C4-2B (cell line): Measurements from ENCODE around the gene NECAP2.
"Not testable (repeated sequence)": the region's sequence is repeated elsewhere in the genome, so short reads cannot be mapped to it uniquely, and the experiment has no call there.

Experiments used
- H3K27ac ChIP-seq: fragments of 450-650 bp; 2 replicates; pipeline ENCODE4 v1.5.1; 2017
- ZFX ChIP-seq: fragments of 450-650 bp; IDR thresholded peaks from 2 replicates; pipeline ENCODE4 v1.6.1; 2017
- TF ChIP-seq, protein P1 (sequence below): fragments of 450-650 bp; conservative IDR thresholded peaks from 2 replicates; pipeline ENCODE4 v1.5.1; 2017; ENCODE audit warnings: mild to moderate bottlenecking

NECAP2 gene

DNA sequence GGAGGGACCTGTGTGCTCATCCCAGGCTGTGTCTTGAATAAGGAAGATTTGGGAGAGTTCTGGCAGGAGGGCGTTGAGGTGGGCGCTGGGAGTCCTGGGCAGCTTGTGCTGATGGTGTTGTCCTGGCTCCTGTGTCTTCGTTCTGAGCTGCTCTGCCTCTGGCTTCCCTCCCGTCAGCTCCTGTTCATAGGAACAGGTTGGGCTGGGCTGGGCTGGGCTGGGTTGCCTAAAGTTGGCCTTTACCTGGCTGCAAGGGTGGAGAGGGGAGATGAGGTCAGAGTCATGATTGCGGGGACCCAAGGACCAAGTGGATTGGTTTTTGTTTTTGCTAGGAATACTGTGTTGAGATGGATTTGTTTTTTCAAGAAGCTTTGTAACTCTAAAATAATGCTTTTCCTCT, 9.1 kb downstream of the NECAP2 start:
- no peak overlapping the region for H3K27ac ChIP-seq

DNA sequence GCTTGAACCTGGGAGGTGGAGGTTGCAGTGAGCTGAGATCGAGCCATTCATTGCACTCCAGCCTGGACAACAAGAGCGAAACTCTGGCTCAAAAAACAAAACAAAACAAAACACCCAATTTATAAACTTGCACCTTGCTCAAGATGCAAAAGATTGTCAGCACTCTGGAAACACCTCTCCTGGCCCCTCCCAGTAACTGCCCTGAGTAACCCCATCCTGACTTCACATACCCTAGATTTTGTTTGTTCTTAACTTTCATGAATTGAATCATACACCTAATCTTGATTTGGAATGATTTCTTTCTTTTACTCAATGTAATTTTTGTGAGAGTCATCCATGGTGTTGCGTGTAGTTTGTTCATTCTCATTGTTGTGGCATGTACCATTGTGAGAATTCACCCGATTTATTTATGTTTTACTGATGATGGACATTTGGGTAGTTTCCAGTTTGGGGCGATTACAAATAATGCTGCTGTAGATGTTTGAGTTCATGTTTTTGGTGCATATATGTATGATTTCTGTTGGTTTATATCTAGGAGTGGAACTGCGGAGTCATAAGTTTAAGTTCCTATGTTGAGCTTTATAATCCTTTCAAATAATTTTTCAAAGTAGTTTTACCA, 10.4 kb downstream of the NECAP2 start:
- H3K27ac ChIP-seq = no peak overlapping the region
- no peak for TF ChIP-seq ZFX
- TF ChIP-seq, protein P1, sequence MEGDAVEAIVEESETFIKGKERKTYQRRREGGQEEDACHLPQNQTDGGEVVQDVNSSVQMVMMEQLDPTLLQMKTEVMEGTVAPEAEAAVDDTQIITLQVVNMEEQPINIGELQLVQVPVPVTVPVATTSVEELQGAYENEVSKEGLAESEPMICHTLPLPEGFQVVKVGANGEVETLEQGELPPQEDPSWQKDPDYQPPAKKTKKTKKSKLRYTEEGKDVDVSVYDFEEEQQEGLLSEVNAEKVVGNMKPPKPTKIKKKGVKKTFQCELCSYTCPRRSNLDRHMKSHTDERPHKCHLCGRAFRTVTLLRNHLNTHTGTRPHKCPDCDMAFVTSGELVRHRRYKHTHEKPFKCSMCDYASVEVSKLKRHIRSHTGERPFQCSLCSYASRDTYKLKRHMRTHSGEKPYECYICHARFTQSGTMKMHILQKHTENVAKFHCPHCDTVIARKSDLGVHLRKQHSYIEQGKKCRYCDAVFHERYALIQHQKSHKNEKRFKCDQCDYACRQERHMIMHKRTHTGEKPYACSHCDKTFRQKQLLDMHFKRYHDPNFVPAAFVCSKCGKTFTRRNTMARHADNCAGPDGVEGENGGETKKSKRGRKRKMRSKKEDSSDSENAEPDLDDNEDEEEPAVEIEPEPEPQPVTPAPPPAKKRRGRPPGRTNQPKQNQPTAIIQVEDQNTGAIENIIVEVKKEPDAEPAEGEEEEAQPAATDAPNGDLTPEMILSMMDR = no peak

More for the DNA sequence above, 9.1 kb downstream of the NECAP2 start:
- TF ChIP-seq, protein P1 = no peak
- no peak for TF ChIP-seq ZFX

DNA sequence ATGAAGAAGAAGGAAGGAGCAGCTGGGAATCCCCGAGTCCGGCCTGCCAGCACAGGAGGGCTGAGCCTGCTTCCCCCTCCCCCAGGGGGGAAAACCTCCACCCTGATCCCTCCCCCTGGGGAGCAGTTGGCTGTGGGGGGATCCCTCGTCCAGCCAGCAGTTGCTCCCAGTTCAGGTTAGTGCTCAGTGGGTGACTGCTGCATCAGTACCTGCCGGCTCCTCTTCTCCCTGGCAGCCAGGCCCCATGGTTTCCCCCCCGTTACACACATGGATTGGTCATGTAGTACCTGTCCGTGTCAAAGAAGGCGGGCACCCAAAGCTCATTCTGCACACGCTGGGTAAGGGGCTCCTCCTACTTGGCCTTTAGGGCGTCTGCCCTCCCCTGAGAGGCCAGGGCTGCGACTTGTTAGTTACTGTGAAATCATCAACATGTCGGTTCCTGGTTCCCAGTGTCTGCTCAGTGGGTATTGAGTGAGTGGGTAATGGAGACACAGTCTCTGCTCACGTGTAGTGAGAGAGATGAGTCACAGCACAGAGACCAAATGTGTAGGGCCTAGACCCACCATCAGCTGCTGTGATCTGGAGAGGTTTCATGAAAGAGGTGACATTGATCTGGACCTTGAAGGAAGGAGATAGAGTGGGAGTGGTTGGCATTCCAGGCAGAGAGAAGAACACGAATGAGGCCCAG, 11.5 kb downstream of the NECAP2 start:
- no peak overlapping the region for H3K27ac ChIP-seq
- TF ChIP-seq, protein P1 = no peak
- no peak for TF ChIP-seq ZFX

DNA sequence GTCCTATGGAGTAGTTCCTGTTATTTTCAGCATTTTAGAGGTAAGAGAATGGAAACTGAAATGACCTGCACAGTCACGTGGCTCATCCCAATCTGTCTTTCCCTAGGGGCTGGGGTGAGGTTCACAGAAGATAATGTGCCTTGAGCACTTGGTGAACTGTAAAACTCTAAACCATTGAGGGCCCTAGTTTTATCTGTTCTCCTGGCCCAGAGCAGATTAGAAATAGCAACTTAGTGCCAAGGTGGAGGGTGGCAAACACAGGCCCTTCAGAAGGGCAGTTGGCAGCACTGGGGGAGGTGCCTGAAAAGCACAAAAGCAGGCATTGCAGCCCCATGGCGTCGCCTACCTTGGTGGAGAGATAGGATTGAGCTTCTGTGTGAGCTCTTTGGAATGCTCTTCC, 14.4 kb downstream of the NECAP2 start:
- not testable (repeated sequence) for H3K27ac ChIP-seq

DNA sequence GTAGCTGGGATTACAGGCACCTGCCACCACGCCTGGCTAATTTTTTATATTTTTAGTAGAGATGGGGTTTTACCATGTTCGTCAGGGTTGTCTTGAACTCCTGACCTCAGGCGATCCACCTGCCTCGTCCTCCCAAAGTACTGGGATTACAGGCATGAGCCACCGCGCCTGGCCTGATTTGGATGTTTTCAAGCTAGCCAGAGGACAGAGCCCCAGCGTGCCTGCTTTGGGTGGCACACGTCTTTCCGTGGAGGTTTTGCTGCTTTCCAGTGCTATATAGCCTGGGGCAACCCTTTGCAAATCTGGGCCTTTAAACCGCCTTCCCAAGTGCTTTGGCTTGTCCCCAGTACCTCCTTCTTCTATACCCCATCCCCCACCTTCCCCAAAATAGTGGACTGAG, 15.6 kb downstream of the NECAP2 start:
- not testable (repeated sequence) for H3K27ac ChIP-seq

DNA sequence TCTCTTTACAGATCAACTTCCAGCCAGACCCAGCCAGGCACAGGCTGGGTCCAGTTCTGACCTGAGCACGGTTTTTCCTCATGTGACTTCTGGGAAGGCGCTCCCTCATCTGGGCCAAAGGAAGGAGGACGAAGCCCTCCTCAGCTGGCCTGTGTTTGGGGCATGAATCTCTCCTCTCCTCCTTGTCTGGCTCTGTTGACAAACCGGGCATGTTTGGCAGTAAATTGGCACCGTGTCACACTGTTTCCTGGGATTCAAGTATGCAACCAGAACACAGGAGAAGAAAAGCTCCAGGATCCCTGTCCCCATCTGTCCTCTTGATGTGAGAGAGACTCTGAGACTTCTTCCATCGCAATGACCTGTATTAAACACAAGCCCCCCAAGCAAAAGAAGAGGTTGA, 18.3 kb downstream of the NECAP2 start:
- TF ChIP-seq, protein P1 = no peak
- TF ChIP-seq ZFX = no peak
- no peak overlapping the region for H3K27ac ChIP-seq

DNA sequence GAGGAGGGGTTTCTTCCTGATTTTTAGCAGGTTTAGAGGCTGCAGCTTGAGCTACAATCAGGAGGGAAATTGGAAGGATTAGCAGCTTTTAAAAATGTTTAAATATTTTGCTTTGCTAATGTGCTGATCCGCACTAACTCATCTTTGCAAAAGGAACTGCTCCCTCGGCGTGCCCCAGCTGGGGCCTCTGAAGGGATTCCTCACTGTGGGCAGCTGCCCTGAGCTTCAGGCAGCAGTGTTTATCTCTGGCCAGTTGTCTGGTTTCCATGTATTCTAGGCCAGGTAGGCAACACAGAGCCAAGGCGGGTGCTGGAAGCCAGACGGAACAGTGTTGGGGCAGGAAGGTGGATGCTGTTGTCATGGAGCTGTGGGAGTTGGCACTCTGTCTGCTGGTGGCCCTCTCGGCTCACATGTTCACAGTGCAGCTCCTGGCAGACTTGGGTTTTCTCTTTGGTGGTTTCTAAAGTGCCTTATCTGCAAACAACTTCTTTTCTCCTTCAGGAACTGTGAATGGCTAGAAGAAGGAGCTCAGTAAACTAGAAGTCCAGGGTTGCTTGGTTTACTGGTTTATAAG, 18.9 kb downstream of the NECAP2 start:
- no peak overlapping the region for H3K27ac ChIP-seq
- TF ChIP-seq, protein P1 = no peak
- no peak for TF ChIP-seq ZFX

DNA sequence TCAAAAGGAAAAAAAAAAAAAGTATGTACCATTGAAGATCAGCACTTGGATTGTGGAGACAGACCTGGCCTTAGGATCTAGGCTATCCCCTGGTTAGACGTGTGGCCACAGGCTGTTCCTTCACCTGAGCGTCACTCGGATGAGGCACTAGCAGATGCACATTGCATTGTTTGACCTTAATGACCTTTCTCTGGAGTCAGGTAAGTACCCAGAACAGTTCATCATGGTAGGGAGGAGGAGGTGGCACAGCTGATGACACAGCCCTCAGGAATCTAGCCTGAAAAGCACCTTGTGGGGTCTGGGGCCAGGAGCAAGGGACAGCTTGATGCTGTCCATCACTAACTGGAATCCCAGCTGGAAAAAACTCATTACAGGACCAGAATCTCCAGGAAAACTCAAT, 21.2 kb downstream of the NECAP2 start:
- no peak for TF ChIP-seq ZFX
- TF ChIP-seq, protein P1 = no peak
- no peak overlapping the region for H3K27ac ChIP-seq
